Measurements from ENCODE around the gene WWOX.
A peak's percentile ranks its signal among the peaks of the same experiment; 100 is the strongest.

The WWOX gene

DNA sequence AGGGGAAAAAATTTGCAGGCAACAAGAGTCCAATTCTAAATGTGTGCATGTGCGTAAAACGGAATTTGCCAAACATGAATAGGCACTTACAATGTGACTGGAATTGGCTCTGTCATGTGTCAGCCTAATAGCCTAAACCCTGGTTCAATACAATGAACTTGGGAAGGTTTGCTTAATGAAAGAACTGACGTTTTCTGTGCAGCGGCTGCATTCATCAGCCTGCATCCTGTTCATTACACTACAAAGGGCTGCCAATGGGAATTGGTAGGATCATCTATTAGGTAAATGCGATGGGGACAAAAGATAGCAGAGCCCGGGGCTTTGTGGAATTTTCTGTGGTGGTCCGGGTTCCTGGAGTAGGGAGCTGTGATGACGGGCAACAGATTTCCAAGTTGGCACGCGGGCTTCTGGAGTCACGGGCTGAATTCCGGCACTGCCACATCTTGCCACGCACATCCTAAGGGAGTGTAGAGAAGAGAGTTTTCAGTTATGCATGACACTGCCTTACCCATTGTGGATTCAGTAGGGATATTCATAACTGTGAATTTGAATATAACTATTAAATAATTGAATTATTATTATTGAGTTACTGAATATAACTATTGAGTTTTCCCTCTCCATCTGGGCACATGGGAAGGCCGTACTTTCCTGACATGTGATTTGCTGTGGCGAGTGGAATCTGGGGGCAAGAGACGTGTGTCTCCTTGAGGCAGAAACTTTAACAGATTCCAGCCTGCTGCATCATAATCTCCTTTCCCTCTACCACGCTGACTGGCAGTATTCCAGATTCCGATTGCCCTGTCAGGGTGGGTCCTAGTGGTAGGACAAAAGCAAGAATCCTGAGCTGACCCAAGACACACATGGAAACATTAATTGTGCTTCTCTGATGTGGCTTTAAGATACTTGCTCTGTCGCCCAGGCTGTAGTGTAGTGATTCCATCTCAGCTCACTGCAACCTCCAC lies 565.6 kb downstream of the WWOX start:
- no peak for DNase-seq

- no peak for DNase-seq
Observed at GRCh38 chr16:78666318-78666717, 566.9 kb downstream of the WWOX start.

GRCh38 chr16:78667675-78668074 lies 568.2 kb downstream of the WWOX start:
- DNase-seq = no peak

GRCh38 chr16:78668393-78668792 lies 568.9 kb downstream of the WWOX start:
- no peak for DNase-seq

DNA sequence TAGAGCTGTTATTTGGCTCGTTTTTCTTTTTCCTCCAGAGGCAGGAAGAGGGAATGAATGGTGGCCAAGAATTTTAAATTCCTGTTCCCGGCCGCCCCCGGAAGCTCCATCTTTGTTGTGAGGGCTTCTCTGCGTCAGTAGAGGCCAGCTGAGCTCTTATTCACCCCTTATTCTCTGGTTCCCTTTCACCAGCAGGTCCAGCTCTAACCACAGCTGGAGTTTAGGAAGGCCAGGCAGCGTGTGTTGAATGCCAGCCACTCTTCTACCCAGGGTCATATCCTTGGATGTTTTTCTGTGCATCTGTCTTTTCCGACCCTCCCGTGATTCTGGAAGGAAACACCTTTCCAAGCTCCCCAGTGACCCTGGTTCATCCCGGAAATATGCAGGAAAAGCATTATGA lies 570.5 kb downstream of the WWOX start:
- DNase-seq = no peak

DNA sequence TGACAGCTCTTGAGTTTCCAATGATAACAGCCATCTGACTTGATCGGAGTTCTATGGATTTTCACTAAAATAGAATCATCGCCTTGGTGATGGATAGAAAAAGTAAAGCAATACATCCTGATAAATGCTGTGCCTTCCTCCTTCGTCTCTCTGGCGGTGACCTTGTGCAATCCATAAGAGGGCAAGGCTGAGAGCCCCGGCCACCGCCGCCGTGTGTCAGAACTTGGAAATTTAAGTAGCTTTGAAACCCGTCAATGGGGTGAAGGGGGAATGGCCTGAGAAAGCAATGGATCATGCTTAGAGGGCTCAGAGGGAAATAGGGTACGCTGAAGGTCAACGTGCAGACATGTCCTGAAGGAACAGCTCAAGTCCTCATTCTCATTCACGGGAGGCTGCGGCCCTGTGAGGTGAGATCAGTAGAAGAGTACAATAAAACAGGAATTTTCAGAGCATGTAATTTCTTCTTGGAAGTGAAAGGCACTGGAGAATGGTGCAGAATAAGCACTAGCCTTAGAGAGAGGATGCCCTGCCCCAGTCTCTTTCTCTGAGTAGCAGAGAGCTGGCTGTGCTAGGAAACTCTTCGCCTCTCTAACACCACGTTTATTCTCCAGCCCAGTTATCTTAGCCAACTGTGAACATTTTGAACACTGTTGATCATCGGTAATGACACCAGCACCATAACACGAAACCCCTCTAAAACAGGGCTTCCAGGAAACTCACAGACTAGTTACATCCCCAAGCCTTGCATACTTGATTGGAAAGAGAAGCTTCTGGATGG lies 573.5 kb downstream of the WWOX start:
- DNase-seq = no peak

DNA sequence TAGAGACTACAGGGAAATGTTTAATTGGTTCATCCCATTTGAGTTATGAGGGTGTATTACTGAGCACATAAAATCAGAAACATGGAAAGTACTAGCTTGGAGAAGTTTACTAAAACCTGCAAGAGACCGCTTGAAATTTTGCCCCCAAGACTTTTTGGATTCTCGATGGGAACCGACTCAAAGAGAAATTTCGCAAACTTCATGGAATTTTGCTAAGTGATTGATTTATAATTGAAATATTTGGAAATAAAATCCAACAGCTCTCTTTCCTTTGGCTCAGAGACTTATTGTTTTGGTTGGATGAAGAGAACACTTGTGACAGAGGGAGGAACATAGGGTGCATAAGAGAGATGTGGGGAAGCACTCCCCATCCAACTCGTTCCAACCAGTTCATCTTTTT lies 574.4 kb downstream of the WWOX start:
- no peak for DNase-seq

GRCh38 chr16:78675312-78675711 lies 575.9 kb downstream of the WWOX start:
- no peak for DNase-seq

DNA sequence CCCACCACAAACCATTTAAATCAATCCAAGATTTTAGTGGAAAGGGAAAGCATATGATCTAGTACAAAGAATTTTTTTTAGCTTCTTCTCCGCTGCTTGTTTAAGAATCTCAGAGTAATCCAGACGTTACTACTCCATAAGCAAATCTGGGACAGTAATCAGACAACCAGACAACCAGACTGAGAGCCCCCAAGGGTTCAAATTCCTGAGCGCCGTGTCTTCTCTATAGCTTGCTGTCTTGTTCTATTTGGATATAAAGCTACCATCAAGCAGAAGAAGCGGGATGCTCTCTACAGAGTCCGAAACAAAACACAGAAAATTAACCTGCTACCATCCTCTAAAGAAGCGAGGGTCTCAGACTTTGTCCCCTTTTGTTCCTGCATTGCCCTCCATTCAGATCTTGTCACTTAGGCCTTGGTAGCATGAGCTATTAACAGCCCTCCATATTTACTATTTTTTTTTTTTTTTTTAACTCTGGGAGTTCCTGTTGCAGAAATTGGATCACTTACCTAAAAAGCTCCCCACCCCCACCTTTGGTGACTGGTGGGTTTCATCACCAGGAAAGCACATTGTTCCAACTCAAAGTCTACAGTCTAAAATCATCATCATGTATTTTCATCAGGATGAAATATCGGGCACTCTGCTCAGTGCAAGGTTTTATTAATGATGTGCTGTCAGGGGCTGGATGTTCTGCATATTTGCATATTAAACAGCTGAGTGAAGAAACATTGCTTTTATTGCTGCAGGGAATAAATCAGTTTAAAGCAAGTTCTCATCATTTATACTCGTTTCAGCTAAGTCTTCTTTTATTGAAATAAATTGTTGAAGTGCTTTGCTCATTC lies 576.7 kb downstream of the WWOX start:
- DNase-seq = no peak

- no peak for DNase-seq
Observed at GRCh38 chr16:78677181-78677731, 577.8 kb downstream of the WWOX start.

- DNase-seq = no peak
Observed at GRCh38 chr16:78679546-78679945, 580.1 kb downstream of the WWOX start.

DNA sequence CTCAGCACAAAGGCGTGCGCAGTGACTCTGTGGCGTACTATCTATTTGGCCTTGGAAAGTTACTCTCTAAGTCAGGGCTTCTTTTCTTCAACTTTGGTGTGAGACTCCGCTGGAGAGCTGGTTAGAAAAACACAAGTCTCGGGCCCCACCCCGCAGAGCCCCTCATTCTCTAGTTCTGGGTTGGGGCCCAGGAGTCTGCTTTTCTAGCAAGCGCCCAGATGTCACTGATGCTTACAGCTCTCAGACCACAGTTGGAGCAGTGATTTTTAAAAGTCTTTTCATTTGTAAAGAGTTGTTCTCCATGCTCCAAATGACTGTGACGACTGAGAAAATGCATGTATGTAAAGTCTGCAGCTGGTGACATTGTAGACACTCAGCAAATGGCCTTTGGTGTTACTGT lies 582.3 kb downstream of the WWOX start:
- DNase-seq = no peak

DNA sequence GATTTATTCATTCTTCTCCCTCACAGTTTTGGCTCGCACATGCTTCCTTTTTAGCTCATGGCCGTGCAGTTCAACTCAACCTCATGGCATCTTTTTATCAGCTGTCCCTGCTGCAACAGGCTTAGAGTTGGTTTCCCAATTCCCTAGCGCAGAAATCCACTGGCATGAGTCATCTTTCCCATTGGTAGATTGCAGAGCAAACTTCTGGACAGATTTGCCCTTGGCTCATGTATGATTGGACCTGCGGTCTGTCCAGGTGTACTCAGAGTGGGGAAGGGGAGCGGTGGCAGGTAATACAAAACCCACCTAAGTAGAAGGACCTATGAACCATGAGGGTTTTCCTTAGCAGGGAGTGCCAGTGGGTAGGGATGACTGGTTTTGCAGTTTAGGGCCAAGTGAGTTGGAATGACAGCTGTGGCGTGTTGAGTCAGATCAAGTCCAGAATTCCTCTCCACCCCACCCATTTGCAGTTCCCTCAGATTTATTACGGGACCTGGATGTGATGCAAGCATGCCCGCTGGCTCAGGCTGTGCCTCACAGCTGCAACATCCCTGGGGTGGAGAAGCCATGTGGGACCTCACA lies 584.7 kb downstream of the WWOX start:
- DNase-seq = no peak

- DNase-seq = no peak
Observed at GRCh38 chr16:78684655-78685375, 585.4 kb downstream of the WWOX start.

DNA sequence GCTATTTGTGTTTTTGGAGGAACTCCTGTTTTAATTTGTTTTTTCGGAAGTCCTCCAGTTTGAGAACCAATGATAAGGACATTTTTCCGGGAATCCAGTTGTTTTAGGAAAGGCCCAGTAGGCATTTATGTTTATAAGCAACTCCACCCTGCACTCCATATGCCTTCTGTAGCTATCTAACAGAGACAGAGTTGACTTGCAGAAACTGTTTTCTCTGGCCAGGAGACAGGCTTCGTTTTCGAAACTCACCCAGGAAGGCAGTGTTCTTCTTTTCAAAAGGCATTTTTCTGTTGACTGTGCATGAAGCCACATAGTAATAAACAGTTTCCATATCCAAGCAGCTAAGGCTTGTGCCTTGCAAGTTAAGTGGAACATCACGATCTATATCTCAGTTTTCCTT lies 587.1 kb downstream of the WWOX start:
- DNase-seq = no peak

GRCh38 chr16:78689028-78689427 lies 589.6 kb downstream of the WWOX start:
- DNase-seq = peak in 2 of 4 experiments; percentile 5 to 10

GRCh38 chr16:78689536-78689935 lies 590.1 kb downstream of the WWOX start:
- DNase-seq = no peak

GRCh38 chr16:78690510-78690909 lies 591.1 kb downstream of the WWOX start:
- DNase-seq = no peak

DNA sequence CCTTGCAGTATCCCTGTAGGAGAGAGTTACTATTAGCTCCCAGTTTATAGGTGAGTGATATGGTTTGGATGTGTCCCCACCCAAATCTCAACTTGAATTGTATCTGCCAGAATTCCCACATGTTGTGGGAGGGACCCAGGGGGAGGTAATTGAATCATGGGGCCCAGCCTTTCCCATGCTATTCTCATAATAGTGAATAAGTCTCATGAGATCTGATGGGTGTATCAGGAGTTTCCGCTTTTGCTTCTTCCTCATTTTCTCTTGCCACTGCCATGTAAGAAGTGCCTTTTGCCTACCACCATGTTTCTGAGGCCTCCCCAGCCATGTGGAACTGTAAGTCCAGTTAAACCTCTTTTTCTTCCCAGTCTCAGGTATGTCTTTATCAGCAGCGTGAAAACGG lies 592.3 kb downstream of the WWOX start:
- peak in 2 of 4 experiments; percentile 12 to 17 for DNase-seq

DNA sequence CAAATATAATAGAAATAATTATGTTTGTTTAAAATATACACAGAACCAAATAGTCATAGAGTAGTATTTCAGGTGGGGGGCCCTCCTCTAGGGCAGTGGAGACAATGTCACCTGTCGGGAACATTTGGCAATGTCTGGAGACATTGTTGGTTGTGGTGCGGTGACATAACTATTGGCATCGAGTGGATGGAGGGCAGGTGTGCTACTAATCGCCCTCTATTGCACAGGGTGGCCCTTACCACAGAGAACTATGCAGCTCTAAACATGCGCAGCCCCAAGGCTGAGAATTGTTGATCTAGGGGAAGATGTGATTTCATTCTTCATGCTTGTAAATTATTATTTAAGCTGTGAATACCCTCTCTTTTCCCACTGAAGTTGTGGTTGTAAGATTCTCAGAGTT lies 594.0 kb downstream of the WWOX start:
- no peak for DNase-seq

DNA sequence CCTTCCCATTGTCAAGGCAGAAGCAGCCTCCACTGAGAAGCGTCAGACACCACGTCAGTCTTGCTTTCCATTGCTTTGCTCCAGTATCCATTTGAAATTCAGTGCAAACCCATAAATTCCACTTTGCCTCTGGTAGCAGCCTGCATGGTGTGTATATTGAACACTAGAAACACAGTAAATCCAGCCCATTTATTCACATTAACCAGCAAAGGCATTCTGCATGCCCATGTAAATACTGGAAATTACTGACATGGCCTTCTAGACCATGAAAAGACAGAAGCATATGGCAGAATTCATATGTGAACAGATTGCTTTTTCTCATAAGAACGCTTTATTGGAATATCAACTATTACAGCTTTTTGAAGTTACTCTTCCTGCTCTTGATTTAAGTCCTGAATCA lies 595.0 kb downstream of the WWOX start:
- no peak for DNase-seq
